ENCODE data around the gene SLC16A12. TPM values are rescaled to one million over a fixed set of nuclear protein-coding genes. Genes with fewer than 3 reads are reported as not detected.

SLC16A12 gene
- total and polyA plus RNA-seq, 10 of the 15 experiments (the other 5 are each of a cell fraction or from before 2014, with no cell fraction given) = not detected

GRCh38 chr10:89427629-89428028, 107.8 kb downstream of the SLC16A12 start:
- POLR2A ChIA-PET = no interaction called here
- TF ChIP-seq KAT2A (conservative IDR thresholded peaks at IDR 0.05; ENCODE audit: control insufficient read depth, low read depth, low read length) = no peak
- in situ Hi-C loops (cut with MboI) = loop anchor here (10.0 kb wide), 1 partner anchor 127 kb away; no protein-coding TSS in a partner anchor
- H2AFZ ChIP-seq (ENCODE audit: control insufficient read depth, low read depth, low read length) = no peak overlapping the region
- 86% methylated on average over 4 of the region's 4 CpGs for WGBS (ENCODE audit: insufficient coverage, insufficient replicate concordance, low lambda C conversion rate, missing lambda C conversion rate)
- H3K27ac ChIP-seq (ENCODE audit: control insufficient read depth, insufficient read depth) = no peak overlapping the region
- CTCF ChIA-PET = interaction anchor here (1.1 to 2.2 kb wide), 4 partner anchors 8 to 181 kb away, joined by 3 to 5 read pairs (median 4); no protein-coding TSS in a partner anchor
- ATAC-seq (no peak), DNase-seq (ENCODE audit: low read depth, low spot score) (no peak), FAIRE-seq (no peak)
- RAD21 ChIA-PET (ENCODE audit: unreplicated experiment) = interaction anchor here (1.2 to 2.5 kb wide), 2 partner anchors 135 to 169 kb away, joined by 3 to 9 read pairs; no protein-coding TSS in a partner anchor
- H3K27me3 ChIP-seq (replicated peaks in 1 of 2; ENCODE audit: control insufficient read depth in 2 of 2, insufficient read depth in 2 of 2, low read length in 1 of 2) = no peaks in the 10 kb centered on the region
- intact Hi-C loops (cut with micrococcal nuclease; ENCODE audit: unreplicated experiment) = loop anchor here (10.0 kb wide), 2 partner anchors 277 to 367 kb away; partner anchors contain the start of gene KIF20B
- H4K20me1 ChIP-seq (ENCODE audit: control insufficient read depth, insufficient read depth) = no peaks in the 10 kb centered on the region
- no peak overlapping the region for H3K4me3 ChIP-seq
- SMC1A ChIA-PET (ENCODE audit: uncharacterized antibody, unreplicated experiment) = interaction anchor here (0.8 to 2.0 kb wide), 2 partner anchors 13 to 134 kb away, joined by 3 to 6 read pairs; partner anchors contain the start of gene IFIT5
- BruUV-seq (replicated peaks) = no TSS peak
- no peaks in the 10 kb centered on the region for H3K79me2 ChIP-seq (ENCODE audit: control insufficient read depth, insufficient read depth, low read length)
- H3K9ac ChIP-seq (ENCODE audit: control insufficient read depth, insufficient read depth, low read length) = no peak overlapping the region
- H3K9me3 ChIP-seq (replicated peaks; ENCODE audit: control insufficient read depth, insufficient read depth, low read length) = no peaks in the 10 kb centered on the region
- no peak overlapping the region for H3K4me2 ChIP-seq (ENCODE audit: control insufficient read depth, insufficient read depth)
- H3K4me1 ChIP-seq (ENCODE audit: control insufficient read depth, insufficient read depth, low read length) = no peaks in the 10 kb centered on the region
- no peaks in the 10 kb centered on the region for H3K36me3 ChIP-seq (ENCODE audit: control insufficient read depth in 2 of 2, insufficient read depth in 2 of 2, low read length in 1 of 2)

GRCh38 chr10:89426230-89426868, 109.0 kb downstream of the SLC16A12 start:
- peak; percentile 70 for FAIRE-seq
- TF ChIP-seq SMC3 (IDR thresholded peaks at IDR 0.05; ENCODE audit: borderline replicate concordance, low read length) (peak; percentile 73), IRF4 (IDR thresholded peaks at IDR 0.05; ENCODE audit: low read depth, low read length) (no peak), TCF12 (IDR thresholded peaks at IDR 0.05; ENCODE audit: low read depth, low read length) (no peak), MEF2B (IDR thresholded peaks at IDR 0.05; ENCODE audit: partially characterized antibody, poor library complexity, severe bottlenecking) (no peak), RAD21 (IDR thresholded peaks at IDR 0.05; ENCODE audit: insufficient read depth, low read depth, low read length) (peak; percentile 86), ZBTB11 (CRISPR knock-in tag; IDR thresholded peaks at IDR 0.05) (no peak), CBFB (IDR thresholded peaks at IDR 0.05; ENCODE audit: low read depth) (no peak), RAD51 (IDR thresholded peaks at IDR 0.05) (no peak), CTCF (IDR thresholded peaks at IDR 0.05 in 2 of 3, conservative IDR thresholded peaks at IDR 0.05 in 1 of 3; ENCODE audit: control insufficient read depth in 2 of 3, extremely low read depth in 1 of 3, insufficient read depth in 1 of 3, low read depth in 3 of 3, low read length in 3 of 3) (peak; percentile 66 to 85 (median 79); a peak in 4 of 6 replicates)

More at GRCh38 chr10:89426230-89426868, 109.0 kb downstream of the SLC16A12 start:
- Histone ChIP-seq H3K9ac (ENCODE audit: control insufficient read depth, insufficient read depth, low read length) (no peak overlapping the region), H3K4me3 (no peak overlapping the region), H2AFZ (ENCODE audit: control insufficient read depth, low read depth, low read length) (no peak overlapping the region), H3K4me2 (ENCODE audit: control insufficient read depth, insufficient read depth) (no peak overlapping the region), H4K20me1 (ENCODE audit: control insufficient read depth, insufficient read depth) (no peaks in the 10 kb centered on the region), H3K9me3 (replicated peaks; ENCODE audit: control insufficient read depth, insufficient read depth, low read length) (no peaks in the 10 kb centered on the region), H3K36me3 (ENCODE audit: control insufficient read depth in 2 of 2, insufficient read depth in 2 of 2, low read length in 1 of 2) (no peaks in the 10 kb centered on the region; a peak in 1 of 4 replicates), H3K79me2 (ENCODE audit: control insufficient read depth, insufficient read depth, low read length) (no peaks in the 10 kb centered on the region), H3K27ac (ENCODE audit: control insufficient read depth, insufficient read depth) (no peak overlapping the region), H3K27me3 (replicated peaks in 1 of 2; ENCODE audit: control insufficient read depth in 2 of 2, insufficient read depth in 2 of 2, low read length in 1 of 2) (no peaks in the 10 kb centered on the region), H3K4me1 (ENCODE audit: control insufficient read depth, insufficient read depth, low read length) (no peaks in the 10 kb centered on the region)
- POLR2A ChIA-PET = no interaction called here
- no TSS peak for BruUV-seq (replicated peaks)
- intact Hi-C loops (cut with micrococcal nuclease; ENCODE audit: unreplicated experiment) = loop anchor here (1.0 to 10.0 kb wide), 3 partner anchors 138 to 368 kb away; partner anchors contain the start of gene KIF20B
- ATAC-seq (peak; percentile 87), DNase-seq (ENCODE audit: low read depth, low spot score) (no peak)
- in situ Hi-C loops (cut with MboI) = loop anchor here (10.0 kb wide), 1 partner anchor 128 kb away; no protein-coding TSS in a partner anchor
- 58% methylated on average over 5 of the region's 5 CpGs for WGBS (ENCODE audit: insufficient coverage, insufficient replicate concordance, low lambda C conversion rate, missing lambda C conversion rate)
- RAD21 ChIA-PET (ENCODE audit: unreplicated experiment) = no interaction called here
- CTCF ChIA-PET = interaction anchor here (0.9 to 1.8 kb wide), 4 partner anchors 8 to 180 kb away, joined by 3 to 5 read pairs (median 4); no protein-coding TSS in a partner anchor
- SMC1A ChIA-PET (ENCODE audit: uncharacterized antibody, unreplicated experiment) = interaction anchor here (0.6 to 2.0 kb wide), 3 partner anchors 38 to 182 kb away, joined by 3 to 6 read pairs (median 3); no protein-coding TSS in a partner anchor
